ENCODE measurements around the gene HERC6.

GRCh38 chr4:88357262-88357661 is 21.4 kb upstream of the HERC6 start:
- TF ChIP-seq CTCF (conservative IDR thresholded peaks at IDR 0.05; ENCODE audit: low read length) = no peak
- TF ChIP-seq EZH2phosphoT487 (IDR thresholded peaks at IDR 0.05; ENCODE audit: borderline replicate concordance) = no peak
